ENCODE measurements around the gene UBAC2.

The UBAC2 gene

DNA sequence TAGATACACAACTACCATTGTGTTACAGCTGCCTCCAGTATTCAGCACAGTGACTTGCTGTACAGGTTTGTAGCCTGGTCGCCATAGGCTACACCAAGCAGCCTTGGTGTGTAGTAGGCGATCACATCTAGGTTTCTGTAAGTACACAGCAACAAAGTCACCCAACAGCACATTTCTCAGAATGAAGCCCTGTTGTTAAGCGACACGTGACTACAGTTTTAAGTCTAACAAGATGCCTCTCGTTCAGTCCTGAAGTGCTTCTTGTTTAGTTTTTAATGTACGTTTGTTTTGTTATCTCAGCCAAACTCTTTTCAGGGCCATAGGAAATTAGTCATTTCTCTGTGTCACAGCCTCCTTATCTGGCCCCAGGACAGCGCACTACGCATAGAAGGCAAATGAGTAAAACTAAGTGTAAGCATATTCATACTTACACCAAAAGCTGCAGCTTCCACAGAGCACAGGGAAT lies 156.5 kb downstream of the UBAC2 start:
- Histone ChIP-seq H3K4me2 (ENCODE audit: low read length) (no peak overlapping the region), H3K4me1 (no peaks in the 10 kb centered on the region), H3K9ac (no peak overlapping the region), H3K9me3 (ENCODE audit: control insufficient read depth, low read length) (no peaks in the 10 kb centered on the region), H3K36me3 (ENCODE audit: control insufficient read depth, insufficient read depth, low read length) (no peaks in the 10 kb centered on the region), H2AFZ (no peak overlapping the region), H3K27ac (peak overlapping the region; percentile 65), H3K79me2 (no peaks in the 10 kb centered on the region), H3K4me3 (ENCODE audit: low read depth, low read length) (no peak overlapping the region), H3K27me3 (ENCODE audit: control insufficient read depth, insufficient read depth, low read length) (no peaks in the 10 kb centered on the region)
- TF ChIP-seq, protein P1, sequence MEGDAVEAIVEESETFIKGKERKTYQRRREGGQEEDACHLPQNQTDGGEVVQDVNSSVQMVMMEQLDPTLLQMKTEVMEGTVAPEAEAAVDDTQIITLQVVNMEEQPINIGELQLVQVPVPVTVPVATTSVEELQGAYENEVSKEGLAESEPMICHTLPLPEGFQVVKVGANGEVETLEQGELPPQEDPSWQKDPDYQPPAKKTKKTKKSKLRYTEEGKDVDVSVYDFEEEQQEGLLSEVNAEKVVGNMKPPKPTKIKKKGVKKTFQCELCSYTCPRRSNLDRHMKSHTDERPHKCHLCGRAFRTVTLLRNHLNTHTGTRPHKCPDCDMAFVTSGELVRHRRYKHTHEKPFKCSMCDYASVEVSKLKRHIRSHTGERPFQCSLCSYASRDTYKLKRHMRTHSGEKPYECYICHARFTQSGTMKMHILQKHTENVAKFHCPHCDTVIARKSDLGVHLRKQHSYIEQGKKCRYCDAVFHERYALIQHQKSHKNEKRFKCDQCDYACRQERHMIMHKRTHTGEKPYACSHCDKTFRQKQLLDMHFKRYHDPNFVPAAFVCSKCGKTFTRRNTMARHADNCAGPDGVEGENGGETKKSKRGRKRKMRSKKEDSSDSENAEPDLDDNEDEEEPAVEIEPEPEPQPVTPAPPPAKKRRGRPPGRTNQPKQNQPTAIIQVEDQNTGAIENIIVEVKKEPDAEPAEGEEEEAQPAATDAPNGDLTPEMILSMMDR (IDR thresholded peaks at IDR 0.05): no peak

DNA sequence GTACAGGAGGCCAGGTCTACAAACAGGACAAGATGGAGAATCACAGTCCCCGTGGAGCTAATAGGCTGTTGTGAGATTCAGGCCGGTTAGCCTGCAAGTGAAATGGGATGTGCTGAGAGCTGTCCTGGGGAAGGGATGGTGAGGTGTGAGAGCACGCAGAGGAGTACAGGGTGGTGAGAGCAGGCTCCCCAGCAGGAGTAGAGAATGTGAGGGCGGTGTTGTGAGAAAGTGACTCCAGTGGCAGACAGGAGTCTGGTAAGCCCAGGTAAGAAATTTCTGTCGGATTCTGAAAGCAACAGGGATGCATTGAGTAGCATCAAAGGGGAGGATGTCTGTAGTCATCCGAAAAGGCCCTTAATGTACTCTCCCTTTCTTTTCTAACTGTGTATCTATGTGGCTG lies 157.3 kb downstream of the UBAC2 start:
- no peak overlapping the region for H3K4me3 ChIP-seq (ENCODE audit: low read depth, low read length)
- H3K27ac ChIP-seq: no peak overlapping the region
- no peak overlapping the region for H3K4me2 ChIP-seq (ENCODE audit: low read length)
- H3K9ac ChIP-seq: no peak overlapping the region
- H3K9me3 ChIP-seq (ENCODE audit: control insufficient read depth, low read length): no peaks in the 10 kb centered on the region
- H3K79me2 ChIP-seq: no peaks in the 10 kb centered on the region
- no peaks in the 10 kb centered on the region for H3K27me3 ChIP-seq (ENCODE audit: control insufficient read depth, insufficient read depth, low read length)
- TF ChIP-seq, protein P1 (IDR thresholded peaks at IDR 0.05): no peak
- no peak overlapping the region for H2AFZ ChIP-seq
- H3K4me1 ChIP-seq: no peaks in the 10 kb centered on the region
- H3K36me3 ChIP-seq (ENCODE audit: control insufficient read depth, insufficient read depth, low read length): no peaks in the 10 kb centered on the region

DNA sequence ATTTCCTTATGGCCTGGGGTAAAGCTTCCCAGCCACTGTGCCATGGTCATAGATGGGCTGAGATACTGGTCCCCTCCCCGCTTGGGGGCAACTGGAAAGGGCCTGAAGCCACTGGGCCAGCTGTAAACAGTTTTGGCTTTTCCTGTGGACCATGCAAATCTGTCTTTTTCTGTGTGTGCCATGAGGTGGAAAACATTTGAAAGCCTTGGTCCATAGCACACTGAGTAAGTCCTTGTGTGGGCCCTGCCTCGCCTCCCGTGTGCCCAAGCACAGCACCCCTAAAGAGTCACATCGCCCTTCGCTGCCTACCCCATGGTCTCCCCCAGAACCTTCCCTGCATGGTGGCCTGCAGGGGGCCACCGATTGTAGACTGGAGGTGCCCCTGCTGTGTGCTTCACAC lies 158.9 kb downstream of the UBAC2 start:
- Histone ChIP-seq H3K36me3 (ENCODE audit: control insufficient read depth, insufficient read depth, low read length) (no peaks in the 10 kb centered on the region), H3K27ac (no peak overlapping the region), H3K27me3 (ENCODE audit: control insufficient read depth, insufficient read depth, low read length) (no peaks in the 10 kb centered on the region), H2AFZ (no peak overlapping the region), H3K4me3 (ENCODE audit: low read depth, low read length) (no peak overlapping the region), H3K9me3 (ENCODE audit: control insufficient read depth, low read length) (no peaks in the 10 kb centered on the region), H3K79me2 (no peaks in the 10 kb centered on the region), H3K4me1 (no peaks in the 10 kb centered on the region), H3K9ac (no peak overlapping the region), H3K4me2 (ENCODE audit: low read length) (no peak overlapping the region)
- TF ChIP-seq, protein P1 (IDR thresholded peaks at IDR 0.05): no peak

DNA sequence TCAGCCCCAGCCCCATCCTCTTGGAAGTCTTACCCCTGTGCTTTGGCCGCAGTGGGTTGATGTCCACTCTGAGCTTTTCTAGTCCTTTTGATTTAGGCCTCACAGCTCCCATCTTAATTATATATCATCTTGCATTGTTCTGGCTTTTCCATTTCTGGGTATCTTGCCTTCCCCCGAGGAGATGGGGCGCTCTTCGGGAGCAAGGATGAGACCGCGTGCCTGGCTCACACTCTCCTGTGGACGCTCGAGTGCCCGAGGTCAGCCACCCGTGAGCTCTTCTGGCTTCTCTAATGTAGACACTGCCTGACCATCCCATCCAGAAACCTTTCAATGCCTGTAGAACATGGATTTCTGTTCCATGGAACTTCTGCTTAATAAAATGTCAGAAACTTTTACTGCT lies 160.0 kb downstream of the UBAC2 start:
- no peaks in the 10 kb centered on the region for H3K9me3 ChIP-seq (ENCODE audit: control insufficient read depth, low read length)
- no peak overlapping the region for H2AFZ ChIP-seq
- H3K27ac ChIP-seq: no peak overlapping the region
- no peaks in the 10 kb centered on the region for H3K4me1 ChIP-seq
- TF ChIP-seq, protein P1 (IDR thresholded peaks at IDR 0.05): no peak
- no peak overlapping the region for H3K4me2 ChIP-seq (ENCODE audit: low read length)
- H3K9ac ChIP-seq: no peak overlapping the region
- no peak overlapping the region for H3K4me3 ChIP-seq (ENCODE audit: low read depth, low read length)
- no peaks in the 10 kb centered on the region for H3K27me3 ChIP-seq (ENCODE audit: control insufficient read depth, insufficient read depth, low read length)
- no peaks in the 10 kb centered on the region for H3K36me3 ChIP-seq (ENCODE audit: control insufficient read depth, insufficient read depth, low read length)
- no peaks in the 10 kb centered on the region for H3K79me2 ChIP-seq

DNA sequence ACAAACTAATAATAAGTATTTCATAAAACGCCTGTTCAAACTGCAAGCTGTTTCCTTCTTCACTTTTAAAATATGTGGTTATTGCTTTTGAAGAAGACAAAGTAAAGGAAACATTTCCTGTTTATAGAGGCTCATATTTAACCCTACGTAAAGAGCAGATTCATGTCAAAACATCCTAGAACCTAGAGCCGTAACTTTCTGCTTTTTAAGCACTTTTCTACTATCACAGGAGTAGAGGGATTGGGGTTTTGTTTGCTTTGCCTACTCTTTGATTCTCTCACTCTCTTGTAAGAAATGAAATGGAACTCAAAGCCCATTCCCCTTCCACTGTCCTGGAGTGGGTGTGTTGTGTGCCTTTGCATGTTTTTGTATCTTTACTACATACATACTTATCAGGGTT lies 160.5 kb downstream of the UBAC2 start:
- Histone ChIP-seq H2AFZ (no peak overlapping the region), H3K36me3 (ENCODE audit: control insufficient read depth, insufficient read depth, low read length) (no peaks in the 10 kb centered on the region), H3K4me1 (no peaks in the 10 kb centered on the region), H3K4me3 (ENCODE audit: low read depth, low read length) (no peak overlapping the region), H3K9me3 (ENCODE audit: control insufficient read depth, low read length) (no peaks in the 10 kb centered on the region), H3K79me2 (no peaks in the 10 kb centered on the region), H3K27me3 (ENCODE audit: control insufficient read depth, insufficient read depth, low read length) (no peaks in the 10 kb centered on the region), H3K9ac (no peak overlapping the region), H3K4me2 (ENCODE audit: low read length) (no peak overlapping the region), H3K27ac (no peak overlapping the region)
- TF ChIP-seq, protein P1 (IDR thresholded peaks at IDR 0.05): no peak
